GM12878 (cell line): ENCODE measurements around the gene RPL22. TPM values are rescaled to one million over a fixed set of nuclear protein-coding genes. Genes with fewer than 3 reads are reported as not detected.

Experiments
- BCL11A ChIP-seq: IDR thresholded peaks from 2 replicates; pipeline ENCODE4 v1.6.1; 2011; ENCODE audit warnings: low read depth, low read length
- BCLAF1 ChIP-seq: fragments of 450-650 bp; IDR thresholded peaks from 2 replicates; pipeline ENCODE4 v1.6.1; 2017; ENCODE audit warnings: antibody characterized with exemption, mild to moderate bottlenecking, moderate library complexity
- CREB1 ChIP-seq: IDR thresholded peaks from 2 replicates; pipeline ENCODE4 v1.6.1; 2012; ENCODE audit warnings: low read depth, mild to moderate bottlenecking, inconsistent platforms
- FOS ChIP-seq: IDR thresholded peaks from 3 replicates; pipeline ENCODE4 v1.6.1; 2011; ENCODE audit warnings: borderline replicate concordance; ENCODE audit not compliant: insufficient read length; ENCODE audit errors: extremely low read depth
- MTA2 ChIP-seq: fragments of 450-650 bp; IDR thresholded peaks from 2 replicates; pipeline ENCODE4 v1.6.1; 2016; ENCODE audit warnings: low read depth, mild to moderate bottlenecking, moderate library complexity
- MXI1 ChIP-seq: fragments of 150-350 bp; IDR thresholded peaks from 2 replicates; pipeline ENCODE4 v1.6.1; 2011; ENCODE audit warnings: low read depth, mild to moderate bottlenecking, inconsistent platforms, low read length, improper control_type of control experiment
- NFIC ChIP-seq: IDR thresholded peaks from 2 replicates; pipeline ENCODE4 v1.6.1; 2012; ENCODE audit warnings: low read depth, mild to moderate bottlenecking, inconsistent platforms, low read length, moderate library complexity
- NR2F1 ChIP-seq: fragments of 450-650 bp; conservative IDR thresholded peaks from 2 replicates; pipeline ENCODE4 v1.6.1; 2017; ENCODE audit warnings: mild to moderate bottlenecking
- POU2F2 ChIP-seq: IDR thresholded peaks from 3 replicates; pipeline ENCODE4 v1.6.1; 2011; ENCODE audit warnings: low read depth, mild to moderate bottlenecking, low read length, borderline replicate concordance
- RB1 ChIP-seq: fragments of 450-650 bp; formaldehyde crosslinking; IDR thresholded peaks from 2 replicates; pipeline ENCODE4 v1.6.1; 2017; ENCODE audit warnings: mild to moderate bottlenecking, borderline replicate concordance
- RBBP5 ChIP-seq: fragments of 200-600 bp; sonication (generic); conservative IDR thresholded peaks from 2 replicates; pipeline ENCODE4 v1.6.1; 2016
- RELA ChIP-seq: fragments of 450-650 bp; IDR thresholded peaks from 2 replicates; pipeline ENCODE4 v1.8.0; 2014; ENCODE audit warnings: borderline replicate concordance; ENCODE audit not compliant: partially characterized antibody
- RFX5 ChIP-seq: IDR thresholded peaks from 2 replicates; pipeline ENCODE4 v1.6.1; 2011; ENCODE audit warnings: low read depth, low read length, improper control_type of control experiment
- SIN3A ChIP-seq: IDR thresholded peaks from 2 replicates; pipeline ENCODE4 v1.6.1; 2012; ENCODE audit warnings: low read depth, low read length, improper control_type of control experiment
- SMAD5 ChIP-seq: IDR thresholded peaks from 2 replicates; pipeline ENCODE4 v1.6.1; 2016; ENCODE audit warnings: antibody characterized with exemption, low read depth
- SMC3 ChIP-seq: IDR thresholded peaks from 2 replicates; pipeline ENCODE4 v1.6.1; 2011; ENCODE audit warnings: low read length, improper control_type of control experiment, borderline replicate concordance
- SRF ChIP-seq, 2 experiments: IDR thresholded peaks; 2 replicates each; pipeline ENCODE4 v1.6.1; 2011; ENCODE audit warnings: low read depth in 2 of 2, low read length in 2 of 2, mild to moderate bottlenecking in 1 of 2, moderate library complexity in 1 of 2
- SUZ12 ChIP-seq: fragments of 200-600 bp; sonication (generic); IDR thresholded peaks from one replicate; pipeline ENCODE4 v1.6.1; 2018; ENCODE audit warnings: antibody characterized with exemption, mild to moderate bottlenecking; ENCODE audit not compliant: unreplicated experiment
- TCF3 ChIP-seq: IDR thresholded peaks from 2 replicates; pipeline ENCODE4 v1.6.1; 2012; ENCODE audit warnings: low read depth, mild to moderate bottlenecking, low read length, borderline replicate concordance; ENCODE audit not compliant: insufficient read depth
- WRNIP1 ChIP-seq: IDR thresholded peaks from 2 replicates; pipeline ENCODE4 v1.6.1; 2011; ENCODE audit warnings: low read depth, low read length, improper control_type of control experiment, borderline replicate concordance
- YY1 ChIP-seq: IDR thresholded peaks from 2 replicates; pipeline ENCODE4 v1.6.1; 2011; ENCODE audit warnings: low read depth, mild to moderate bottlenecking, low read length
- ZBTB4 ChIP-seq: fragments of 450-650 bp; formaldehyde crosslinking; IDR thresholded peaks from 2 replicates; pipeline ENCODE4 v1.4.0; 2022; ENCODE audit warnings: mild to moderate bottlenecking, moderate library complexity
- ZSCAN29 ChIP-seq: fragments of 450-650 bp; IDR thresholded peaks from 2 replicates; pipeline ENCODE4 v1.6.1; 2017; ENCODE audit warnings: mild to moderate bottlenecking, moderate library complexity
- ZZZ3 ChIP-seq: IDR thresholded peaks from 2 replicates; pipeline ENCODE4 v1.6.1; 2011; ENCODE audit warnings: low read depth; ENCODE audit not compliant: control insufficient read depth, insufficient read length
- polyA plus RNA-seq, 11 experiments: library from polyadenylated mRNA; depleted of rRNA in 4 of 11; unstranded in 6 of 11; stranded (reverse) in 5 of 11; fragments of >200 nt; fragmentation: Nextera tagmentation in 4 of 11; fragmentation: Illumina TruSeq in 1 of 11; extraction: Ambion mirVana in 4 of 11; extraction: Trizol in 1 of 11; gene quantifications; 1 replicate in 1 of 11; 2 replicates in 10 of 11; pipeline versions ENCODE4 v1.2.1 to v1.2.3, GENCODE V29; 2011 to 2016; ENCODE audit warnings: inconsistent platforms in 2 of 11, missing spikeins in 2 of 11, low read depth in 1 of 11
- total RNA-seq, 4 experiments: library from RNA; depleted of rRNA in 3 of 4; stranded (reverse); fragments of >200 nt in 3 of 4; fragmentation: Illumina TruSeq in 1 of 4; extraction: Trizol in 1 of 4; gene quantifications; 2 replicates each; pipeline versions ENCODE4 v1.2.1 to v1.2.3, GENCODE V29; 2013 to 2021
- TF ChIP-seq, protein P1 (sequence below): fragments of 450-650 bp; IDR thresholded peaks from 2 replicates; pipeline ENCODE4 v1.6.1; 2014; ENCODE audit warnings: mild to moderate bottlenecking

RPL22 gene
- total and polyA plus RNA-seq, 10 of the 15 experiments (the other 5 are each of a cell fraction or from before 2014, with no cell fraction given), result 191 to 560 (median 430) TPM

DNA sequence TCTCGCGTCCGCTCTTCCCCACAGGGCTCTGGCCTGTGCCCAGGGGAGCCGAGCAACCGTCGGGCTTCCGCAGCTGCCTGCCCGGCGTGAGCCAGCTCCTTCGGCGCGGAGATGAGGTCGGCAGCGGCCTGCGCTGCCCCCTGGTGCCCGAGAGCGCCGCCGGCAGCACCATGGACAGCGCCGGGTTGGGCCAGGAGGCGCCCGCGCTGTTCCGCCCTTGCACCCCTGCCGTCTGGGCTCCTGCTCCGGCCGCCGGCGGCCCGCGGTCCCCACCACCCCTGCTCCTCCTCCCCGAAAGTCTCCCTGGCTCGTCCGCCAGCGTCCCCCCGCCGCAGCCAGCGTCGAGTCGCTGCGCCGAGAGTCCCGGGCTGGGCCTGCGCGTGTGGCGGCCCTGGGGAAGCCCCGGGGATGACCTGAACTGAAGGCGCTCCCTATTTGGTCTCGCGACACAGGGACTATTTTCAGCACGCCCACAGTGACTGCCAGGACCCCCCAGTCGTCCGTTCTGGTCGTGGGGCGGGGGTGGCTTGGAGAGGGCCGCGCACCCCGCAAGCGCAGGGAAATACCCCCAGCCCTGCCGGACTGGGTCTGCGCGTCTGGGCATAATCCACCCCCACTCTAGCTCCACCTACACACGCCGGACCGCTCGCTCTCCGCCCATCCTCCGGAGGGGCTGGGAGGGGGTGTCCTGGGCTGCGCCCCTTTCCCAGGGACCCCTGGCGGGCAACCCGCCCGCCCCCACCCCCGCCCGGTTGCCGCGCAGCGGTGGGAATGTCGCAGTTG is 45.9 kb upstream of the RPL22 start (continued):
- TF ChIP-seq BCLAF1 (no peak), NR2F1 (no peak; the same call in 1 of the 2 replicates), CREB1 (0 out of 2 replicates have a peak, but pooled peaks have one; percentile 15), ZSCAN29 (no peak), RFX5 (no peak), TCF3 (0 out of 2 replicates have a peak, but pooled peaks have one; percentile 13), SUZ12 (no peak), SMC3 (peak; percentile 73), BCL11A (no peak), RB1 (peak; percentile 78; the same call in 1 of the 2 replicates), SRF (IDR thresholded peaks at IDR 0.05; ENCODE audit: low read depth in 2 of 2, low read length in 2 of 2) (no peak), ZZZ3 (no peak), SMAD5 (no peak), NFIC (no peak), POU2F2 (peak; percentile 35; the same call in 1 of the 3 replicates), ZBTB4 (CRISPR knock-in tag) (no peak), RBBP5 (no peak), FOS (no peak), MTA2 (no peak), MXI1 (peak; percentile 87), RELA (no peak), WRNIP1 (no peak), SIN3A (peak; percentile 97), YY1 (peak; percentile 75)
- TF ChIP-seq, protein P1, sequence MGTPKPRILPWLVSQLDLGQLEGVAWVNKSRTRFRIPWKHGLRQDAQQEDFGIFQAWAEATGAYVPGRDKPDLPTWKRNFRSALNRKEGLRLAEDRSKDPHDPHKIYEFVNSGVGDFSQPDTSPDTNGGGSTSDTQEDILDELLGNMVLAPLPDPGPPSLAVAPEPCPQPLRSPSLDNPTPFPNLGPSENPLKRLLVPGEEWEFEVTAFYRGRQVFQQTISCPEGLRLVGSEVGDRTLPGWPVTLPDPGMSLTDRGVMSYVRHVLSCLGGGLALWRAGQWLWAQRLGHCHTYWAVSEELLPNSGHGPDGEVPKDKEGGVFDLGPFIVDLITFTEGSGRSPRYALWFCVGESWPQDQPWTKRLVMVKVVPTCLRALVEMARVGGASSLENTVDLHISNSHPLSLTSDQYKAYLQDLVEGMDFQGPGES, result no peak
